DND-41 (cell line): ENCODE results near the gene MAP3K7CL.

Experiments used
- ATAC-seq: fragments of 200-7000 bp; cut with Tn5 transposase; 3 replicates; pipeline ENCODE4 v1.9.1; 2021; ENCODE audit warnings: low read depth; ENCODE audit not compliant: insufficient read depth
- DNase-seq: peaks from one replicate; pipeline ENCODE4 v3.0.0-alpha.2; 2020
- H2AFZ ChIP-seq: 2 replicates; pipeline ENCODE4 v1.6.0; 2012; ENCODE audit warnings: low read depth, low read length
- H3K27ac ChIP-seq: 2 replicates; pipeline ENCODE4 v1.5.1; 2012; ENCODE audit warnings: low read length, inconsistent platforms
- H3K27me3 ChIP-seq: fragments of 200-600 bp; sonication (generic); 2 replicates; pipeline ENCODE4 v1.6.0; 2012; ENCODE audit warnings: low read length, mild to moderate bottlenecking, inconsistent platforms; ENCODE audit not compliant: insufficient read depth, poor library complexity
- H3K36me3 ChIP-seq: 2 replicates; pipeline ENCODE4 v1.5.1; 2012; ENCODE audit warnings: low read length, inconsistent platforms; ENCODE audit not compliant: insufficient read depth
- H3K4me1 ChIP-seq: 2 replicates; pipeline ENCODE4 v1.5.1; 2012; ENCODE audit warnings: mild to moderate bottlenecking, low read length; ENCODE audit not compliant: insufficient read depth
- H3K4me2 ChIP-seq: 2 replicates; pipeline ENCODE4 v1.6.0; 2012; ENCODE audit warnings: mild to moderate bottlenecking, moderate library complexity, low read length, inconsistent platforms; ENCODE audit not compliant: insufficient read depth
- H3K4me3 ChIP-seq, 2 experiments: fragments of 200-600 bp in 1 of 2; shearing (Covaris generic) in 1 of 2; 2 replicates each; pipeline ENCODE4 v1.5.1; 2012 to 2016; ENCODE audit warnings: inconsistent platforms in 2 of 2, low read length in 2 of 2, mild to moderate bottlenecking in 2 of 2, low read depth in 1 of 2, moderate library complexity in 1 of 2
- H3K79me2 ChIP-seq: 2 replicates; pipeline ENCODE4 v1.6.0; 2012; ENCODE audit warnings: low read length, inconsistent platforms; ENCODE audit not compliant: insufficient read depth
- H3K9ac ChIP-seq: 2 replicates; pipeline ENCODE4 v1.6.0; 2012; ENCODE audit warnings: low read depth, mild to moderate bottlenecking, inconsistent platforms, low read length, moderate library complexity
- H3K9me3 ChIP-seq: 2 replicates; pipeline ENCODE4 v1.5.1; 2012; ENCODE audit warnings: low read length, moderate library complexity, mild to moderate bottlenecking, inconsistent platforms; ENCODE audit not compliant: insufficient read depth, severe bottlenecking
- H4K20me1 ChIP-seq: 2 replicates; pipeline ENCODE4 v1.6.0; 2012; ENCODE audit warnings: low read length; ENCODE audit not compliant: insufficient read depth
- CTCF ChIP-seq: IDR thresholded peaks from 2 replicates; pipeline ENCODE4 v1.5.1; 2012; ENCODE audit warnings: borderline replicate concordance, low read length, moderate library complexity, mild to moderate bottlenecking; ENCODE audit not compliant: poor library complexity, severe bottlenecking; ENCODE audit errors: extremely low read depth
- EZH2 ChIP-seq: IDR thresholded peaks from 3 replicates; pipeline ENCODE4 v1.6.1; 2012; ENCODE audit warnings: borderline replicate concordance, low read depth, mild to moderate bottlenecking, moderate library complexity, low read length, inconsistent platforms; ENCODE audit not compliant: severe bottlenecking

MAP3K7CL gene

GRCh38 chr21:29221253-29221744 is 90.9 kb downstream of the MAP3K7CL start:
- Histone ChIP-seq H3K36me3 (no peaks in the 10 kb centered on the region), H2AFZ (no peak overlapping the region), H3K4me3 (no peak overlapping the region), H3K27me3 (no peaks in the 10 kb centered on the region), H3K9me3 (no peaks in the 10 kb centered on the region), H3K79me2 (no peaks in the 10 kb centered on the region), H3K4me2 (no peak overlapping the region), H3K4me1 (no peaks in the 10 kb centered on the region), H3K9ac (no peak overlapping the region), H3K27ac (no peak overlapping the region), H4K20me1 (no peaks in the 10 kb centered on the region)
- no peak for ATAC-seq
- TF ChIP-seq EZH2 (no peak), CTCF (no peak)
- no peak for DNase-seq

GRCh38 chr21:29224006-29224405 is 93.6 kb downstream of the MAP3K7CL start:
- DNase-seq (no peak), ATAC-seq (no peak)
- Histone ChIP-seq H3K4me3 (no peak overlapping the region), H3K79me2 (no peaks in the 10 kb centered on the region), H3K9me3 (no peaks in the 10 kb centered on the region), H3K36me3 (no peaks in the 10 kb centered on the region), H3K27me3 (no peaks in the 10 kb centered on the region), H2AFZ (no peak overlapping the region), H4K20me1 (no peaks in the 10 kb centered on the region), H3K4me2 (no peak overlapping the region), H3K4me1 (peaks cover 15% of the 10 kb centered on the region), H3K27ac (no peak overlapping the region), H3K9ac (no peak overlapping the region)
- TF ChIP-seq CTCF (no peak), EZH2 (no peak)
